ENCODE measurements around the gene HNF4A. TPM values are rescaled to one million over a fixed set of nuclear protein-coding genes. Genes with fewer than 3 reads are reported as not detected.
A peak's percentile ranks its signal among the peaks of the same experiment; 100 is the strongest.

The HNF4A gene
- total and polyA plus RNA-seq, 2 of the 13 experiments (the other 11 are each of a cell fraction or from before 2014, with no cell fraction given), result 80.9 to 169 TPM

- peak; percentile 87; the same call in 1 of the 2 replicates for TF ChIP-seq MTF2 (CRISPR knock-in tag; IDR thresholded peaks at IDR 0.05; ENCODE audit: borderline replicate concordance)
- peak; percentile 81; the same call in 1 of the 2 replicates for TF ChIP-seq ZBTB46 (CRISPR knock-in tag; IDR thresholded peaks at IDR 0.05; ENCODE audit: borderline replicate concordance)
- TF ChIP-seq DZIP1 (CRISPR knock-in tag; IDR thresholded peaks at IDR 0.05), result no peak
- peak; percentile 47; the same call in 1 of the 2 replicates for TF ChIP-seq HNF4G (IDR thresholded peaks at IDR 0.05; ENCODE audit: borderline replicate concordance, low read depth, low read length)
- no peak for TF ChIP-seq HNF4G (CRISPR knock-in tag; IDR thresholded peaks at IDR 0.05; ENCODE audit: borderline replicate concordance, low read depth)
- TF ChIP-seq ZNF687 (CRISPR knock-in tag; IDR thresholded peaks at IDR 0.05), result peak; percentile 74
- TF ChIP-seq SP1 (IDR thresholded peaks at IDR 0.05), result no peak
- no peak for TF ChIP-seq SP1 (CRISPR knock-in tag; IDR thresholded peaks at IDR 0.05)
- no peak for TF ChIP-seq ATRX (CRISPR knock-in tag; IDR thresholded peaks at IDR 0.05; ENCODE audit: borderline replicate concordance)
- TF ChIP-seq ARID2 (CRISPR knock-in tag; IDR thresholded peaks at IDR 0.05; ENCODE audit: borderline replicate concordance), result 0 out of 2 replicates have a peak, but pooled peaks have one; percentile 40
- TF ChIP-seq AHDC1 (CRISPR knock-in tag; IDR thresholded peaks at IDR 0.05; ENCODE audit: borderline replicate concordance), result no peak
- TF ChIP-seq HMGA1 (CRISPR knock-in tag; conservative IDR thresholded peaks at IDR 0.05), result no peak
Measured at GRCh38 chr20:44326391-44327159, 28.9 kb upstream of the HNF4A start (continued).
